ENCODE measurements around the gene PTPRH. TPM values are rescaled to one million over a fixed set of nuclear protein-coding genes. Genes with fewer than 3 reads are reported as not detected.

PTPRH gene
- total RNA-seq, 6 experiments from 2014 or later: 0.45 to 1.0 (median 0.59) TPM

GRCh38 chr19:55255618-55256423 is 46.5 kb upstream of the PTPRH start:
- TF ChIP-seq, protein P1, sequence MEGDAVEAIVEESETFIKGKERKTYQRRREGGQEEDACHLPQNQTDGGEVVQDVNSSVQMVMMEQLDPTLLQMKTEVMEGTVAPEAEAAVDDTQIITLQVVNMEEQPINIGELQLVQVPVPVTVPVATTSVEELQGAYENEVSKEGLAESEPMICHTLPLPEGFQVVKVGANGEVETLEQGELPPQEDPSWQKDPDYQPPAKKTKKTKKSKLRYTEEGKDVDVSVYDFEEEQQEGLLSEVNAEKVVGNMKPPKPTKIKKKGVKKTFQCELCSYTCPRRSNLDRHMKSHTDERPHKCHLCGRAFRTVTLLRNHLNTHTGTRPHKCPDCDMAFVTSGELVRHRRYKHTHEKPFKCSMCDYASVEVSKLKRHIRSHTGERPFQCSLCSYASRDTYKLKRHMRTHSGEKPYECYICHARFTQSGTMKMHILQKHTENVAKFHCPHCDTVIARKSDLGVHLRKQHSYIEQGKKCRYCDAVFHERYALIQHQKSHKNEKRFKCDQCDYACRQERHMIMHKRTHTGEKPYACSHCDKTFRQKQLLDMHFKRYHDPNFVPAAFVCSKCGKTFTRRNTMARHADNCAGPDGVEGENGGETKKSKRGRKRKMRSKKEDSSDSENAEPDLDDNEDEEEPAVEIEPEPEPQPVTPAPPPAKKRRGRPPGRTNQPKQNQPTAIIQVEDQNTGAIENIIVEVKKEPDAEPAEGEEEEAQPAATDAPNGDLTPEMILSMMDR (IDR thresholded peaks at IDR 0.05): no peak
- no peaks in the 10 kb centered on the region; the same call in none of the 2 replicates for H3K27me3 Mint-ChIP-seq (ENCODE audit: insufficient read depth)
- H3K4me3 Mint-ChIP-seq: peak overlapping the region; percentile 95
- H3K4me1 Mint-ChIP-seq (ENCODE audit: low read depth): peaks cover 61% of the 10 kb centered on the region
- H3K36me3 Mint-ChIP-seq (ENCODE audit: low read depth): peaks cover 20% of the 10 kb centered on the region; the same call in 1 of the 2 replicates
- DNase-seq: peak; percentile 53
- no peaks in the 10 kb centered on the region for H3K9me3 Mint-ChIP-seq
- H3K27ac Mint-ChIP-seq: peak overlapping the region; percentile 89

DNA sequence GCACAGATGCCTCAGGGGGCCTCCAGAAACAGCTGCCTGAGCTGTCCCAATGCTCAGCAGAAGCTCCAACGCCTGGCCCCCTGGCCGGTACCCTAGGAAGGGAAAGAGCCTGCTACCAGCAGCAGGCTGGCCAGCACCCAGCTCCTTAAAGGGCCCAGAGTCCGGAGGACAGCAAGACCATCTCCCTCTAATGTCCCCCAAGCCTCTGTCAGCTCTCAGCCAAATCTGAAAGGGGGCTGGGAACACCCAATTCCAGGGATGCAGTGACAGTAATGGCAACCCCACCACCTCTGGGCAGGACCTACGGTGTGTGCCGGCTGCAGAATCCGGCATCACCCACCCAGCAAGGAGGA is 45.3 kb upstream of the PTPRH start:
- Mint-ChIP-seq H3K4me1 (ENCODE audit: low read depth) (peaks cover 53% of the 10 kb centered on the region), H3K27me3 (ENCODE audit: insufficient read depth) (no peaks in the 10 kb centered on the region; the same call in none of the 2 replicates), H3K36me3 (ENCODE audit: low read depth) (peaks cover 20% of the 10 kb centered on the region; the same call in 1 of the 2 replicates), H3K9me3 (no peaks in the 10 kb centered on the region), H3K27ac (no peak overlapping the region), H3K4me3 (no peak overlapping the region)
- TF ChIP-seq, protein P1 (IDR thresholded peaks at IDR 0.05): no peak
- no peak for DNase-seq

DNA sequence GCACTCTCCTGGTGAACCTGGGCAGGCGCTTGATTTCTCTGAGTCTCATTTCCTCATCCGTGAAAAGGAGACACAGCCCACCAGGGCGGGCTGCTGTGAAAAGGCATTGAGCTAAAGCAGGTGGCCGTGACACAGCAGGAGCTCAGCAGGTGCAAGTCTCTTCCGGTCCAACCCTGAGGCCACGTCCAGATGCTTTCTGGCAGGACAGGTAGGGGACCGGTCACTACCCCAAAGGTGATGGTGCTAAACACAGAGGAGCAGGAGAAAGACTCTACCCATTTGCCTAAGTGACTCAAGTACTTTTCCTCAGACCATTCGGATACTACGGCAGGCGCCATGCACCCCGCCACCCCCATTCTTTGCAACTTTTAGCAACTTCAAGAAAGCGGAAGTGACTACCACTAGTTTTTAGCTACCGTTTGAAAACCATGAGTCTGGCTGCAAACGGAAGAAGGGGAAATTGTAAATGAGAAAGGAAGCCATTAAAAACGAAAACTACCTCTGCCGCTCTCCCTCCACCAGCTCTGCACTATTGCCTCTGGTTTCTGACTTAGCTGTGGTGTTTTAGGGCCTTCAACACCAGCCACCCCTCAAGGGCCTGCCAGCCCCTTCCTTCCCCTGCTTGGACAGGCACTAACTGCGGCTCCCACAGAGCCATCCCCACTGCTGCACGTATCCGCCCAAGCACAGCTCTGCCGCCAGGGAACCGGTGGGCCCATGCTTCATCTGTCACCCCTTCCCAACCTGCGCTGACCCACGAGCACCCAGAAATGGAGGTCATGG is 44.7 kb upstream of the PTPRH start:
- Mint-ChIP-seq H3K4me1 (ENCODE audit: low read depth) (peaks cover 50% of the 10 kb centered on the region), H3K4me3 (no peak overlapping the region), H3K27ac (no peak overlapping the region)

DNA sequence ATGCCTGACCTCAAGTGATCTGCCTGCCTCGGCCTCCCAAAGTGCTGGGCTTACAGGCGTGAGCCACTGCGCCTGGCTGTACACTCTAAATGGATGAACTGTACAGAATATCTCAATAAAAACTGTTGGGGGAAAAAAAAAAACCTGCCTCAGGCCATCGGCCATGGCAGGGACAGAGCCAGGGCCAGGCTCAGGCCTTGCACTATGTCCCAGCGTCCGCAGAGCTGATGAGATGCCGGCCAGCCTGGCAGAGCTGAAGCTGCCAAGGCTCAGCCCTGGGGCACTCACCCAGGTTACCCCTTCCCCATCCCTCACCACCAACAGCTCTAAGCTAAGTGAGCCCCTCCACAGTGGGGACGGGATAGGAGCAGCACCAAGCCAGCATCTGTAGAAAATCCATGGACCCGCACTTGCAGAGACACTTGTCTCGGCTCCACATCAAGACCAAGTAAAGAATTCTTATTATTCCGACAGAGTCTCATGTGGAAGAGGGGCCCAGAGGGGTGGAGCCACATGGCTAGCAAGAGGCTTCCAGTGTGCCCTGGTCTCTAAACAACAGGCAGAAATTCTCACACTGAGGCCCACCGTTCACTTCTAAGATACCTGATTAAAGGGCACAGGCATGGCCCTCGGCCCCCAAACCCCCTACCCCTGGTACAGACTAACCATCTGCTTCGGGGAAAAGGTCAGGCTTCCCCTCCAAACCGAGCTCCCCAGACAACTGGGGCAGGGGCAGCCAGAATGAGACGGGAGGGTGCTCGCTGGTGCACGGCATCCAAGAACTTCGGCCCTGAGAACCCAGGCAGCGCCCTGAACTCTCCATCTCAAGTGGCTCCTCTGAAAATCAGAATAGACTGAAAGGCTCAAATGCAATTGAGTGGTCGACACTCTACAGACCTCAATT is 43.7 kb upstream of the PTPRH start:
- H3K27ac Mint-ChIP-seq: no peak overlapping the region
- no peak for DNase-seq
- no peaks in the 10 kb centered on the region; the same call in none of the 2 replicates for H3K27me3 Mint-ChIP-seq (ENCODE audit: insufficient read depth)
- TF ChIP-seq, protein P1 (IDR thresholded peaks at IDR 0.05): no peak
- H3K9me3 Mint-ChIP-seq: no peaks in the 10 kb centered on the region
- peaks cover 20% of the 10 kb centered on the region; the same call in 1 of the 2 replicates for H3K36me3 Mint-ChIP-seq (ENCODE audit: low read depth)
- peaks cover 59% of the 10 kb centered on the region for H3K4me1 Mint-ChIP-seq (ENCODE audit: low read depth)
- H3K4me3 Mint-ChIP-seq: no peak overlapping the region

More for the DNA sequence above, 44.7 kb upstream of the PTPRH start:
- peaks cover 20% of the 10 kb centered on the region; the same call in 1 of the 2 replicates for H3K36me3 Mint-ChIP-seq (ENCODE audit: low read depth)
- DNase-seq: no peak
- TF ChIP-seq, protein P1 (IDR thresholded peaks at IDR 0.05): no peak
- H3K27me3 Mint-ChIP-seq (ENCODE audit: insufficient read depth): no peaks in the 10 kb centered on the region; the same call in none of the 2 replicates
- H3K9me3 Mint-ChIP-seq: no peaks in the 10 kb centered on the region

Data from HFFc6 (cell line).